ENCODE results near the gene PTPN11.

- no peak for TF ChIP-seq EZH2 (IDR thresholded peaks at IDR 0.05; ENCODE audit: insufficient read depth, poor library complexity, severe bottlenecking)
- no peak for TF ChIP-seq EZH2phosphoT487 (IDR thresholded peaks at IDR 0.05; ENCODE audit: insufficient read depth, low read depth)
These were observed 40.0 kb downstream of the PTPN11 start for GRCh38 chr12:112458751-112459150.
